Mesothelial cell of epicardium (in vitro differentiated cells): ENCODE measurements around the gene LMAN2. TPM values are rescaled to one million over a fixed set of nuclear protein-coding genes. Genes with fewer than 3 reads are reported as not detected.
"Not testable (repeated sequence)": the region's sequence is repeated elsewhere in the genome, so short reads cannot be mapped to it uniquely, and the experiment has no call there.

Experiments
- DNase-seq, 2 experiments: peaks; one replicate each; pipeline ENCODE4 v3.0.0; 2021; ENCODE audit warnings: low spot score in 2 of 2; ENCODE audit not compliant: unreplicated experiment in 2 of 2
- H3K27ac Mint-ChIP-seq: 2 replicates; pipeline ENCODE4 v1.8.0; 2021; ENCODE audit warnings: mixed read lengths
- H3K27me3 Mint-ChIP-seq: 2 replicates; pipeline ENCODE4 v1.8.0; 2021; ENCODE audit warnings: low read depth, mixed read lengths
- H3K36me3 Mint-ChIP-seq: 2 replicates; pipeline ENCODE4 v1.8.0; 2021; ENCODE audit warnings: mixed read lengths
- H3K4me1 Mint-ChIP-seq: 2 replicates; pipeline ENCODE4 v1.8.0; 2021; ENCODE audit warnings: mixed read lengths
- H3K4me3 Mint-ChIP-seq: 2 replicates; pipeline ENCODE4 v1.8.0; 2021; ENCODE audit warnings: mild to moderate bottlenecking, moderate library complexity, mixed read lengths
- H3K9me3 Mint-ChIP-seq: 2 replicates; pipeline ENCODE4 v1.8.0; 2021; ENCODE audit warnings: mixed read lengths
- CTCF ChIP-seq: fragments of 200-600 bp; sonication (generic); IDR thresholded peaks from one replicate; pipeline ENCODE4 v1.5.0; 2021; ENCODE audit warnings: antibody characterized with exemption; ENCODE audit not compliant: unreplicated experiment
- total RNA-seq: library from RNA; stranded (reverse); gene quantifications from 3 replicates; pipeline ENCODE4 v1.2.1, GENCODE V29; 2021

The LMAN2 gene
- total RNA-seq, 1 donor from 2014 or later: 85.4 TPM

GRCh38 chr5:177377851-177378776 lies 26.6 kb upstream of the LMAN2 start:
- H3K27me3 Mint-ChIP-seq: no peaks in the 10 kb centered on the region
- no peaks in the 10 kb centered on the region for H3K9me3 Mint-ChIP-seq
- H3K4me3 Mint-ChIP-seq: no peak overlapping the region
- H3K4me1 Mint-ChIP-seq: peaks cover 4% of the 10 kb centered on the region
- H3K27ac Mint-ChIP-seq: no peak overlapping the region
- no peaks in the 10 kb centered on the region for H3K36me3 Mint-ChIP-seq
- DNase-seq: no peak
- no peak for TF ChIP-seq CTCF

GRCh38 chr5:177376107-177376506 lies 24.6 kb upstream of the LMAN2 start:
- Mint-ChIP-seq H3K36me3 (no peaks in the 10 kb centered on the region), H3K9me3 (no peaks in the 10 kb centered on the region), H3K27ac (no peak overlapping the region), H3K27me3 (no peaks in the 10 kb centered on the region), H3K4me1 (peaks cover 9% of the 10 kb centered on the region), H3K4me3 (no peak overlapping the region)
- no peak for DNase-seq
- no peak for TF ChIP-seq CTCF

DNA sequence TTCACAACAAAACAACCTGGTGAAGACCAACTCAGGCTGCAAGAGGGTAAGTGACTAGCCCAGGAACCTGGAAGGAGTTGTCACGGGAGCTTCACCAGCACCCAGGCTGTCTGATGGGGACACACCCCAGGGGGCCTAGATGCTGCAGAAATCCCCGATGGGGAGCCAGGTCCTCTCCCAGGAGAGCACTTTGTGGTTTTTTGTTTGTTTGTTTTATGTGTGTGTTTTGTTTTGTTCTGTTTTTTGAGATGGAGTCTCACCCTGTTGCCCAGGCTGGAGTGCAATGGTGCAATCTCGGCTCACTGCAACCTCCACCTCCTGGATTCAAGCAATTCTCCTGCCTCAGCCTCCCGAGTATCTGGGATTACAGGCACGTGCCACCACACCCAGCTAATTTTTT lies 24.0 kb upstream of the LMAN2 start:
- H3K27me3 Mint-ChIP-seq, H3K27ac Mint-ChIP-seq, H3K36me3 Mint-ChIP-seq, H3K4me3 Mint-ChIP-seq, H3K9me3 Mint-ChIP-seq, DNase-seq, H3K4me1 Mint-ChIP-seq: not testable (repeated sequence)

DNA sequence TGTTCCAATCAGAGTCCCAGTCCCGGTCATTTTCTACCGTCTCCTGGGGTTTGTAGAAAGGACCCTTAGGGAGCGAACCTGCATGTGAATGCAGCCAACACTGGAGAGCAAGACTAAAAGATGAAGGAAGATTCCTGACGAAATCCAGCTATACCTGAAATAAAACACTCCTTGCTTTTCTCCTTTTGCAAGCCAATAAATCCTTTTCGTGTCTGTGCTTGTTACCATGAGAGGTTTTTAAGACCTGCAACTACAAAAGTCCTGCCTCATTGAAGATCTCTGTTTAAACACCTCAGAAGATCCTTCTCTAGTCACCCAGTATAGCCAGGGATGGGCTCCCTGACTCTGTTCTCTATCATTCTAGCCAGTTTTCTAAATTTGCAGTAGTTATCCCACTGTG lies 22.7 kb upstream of the LMAN2 start:
- no peaks in the 10 kb centered on the region for H3K36me3 Mint-ChIP-seq
- H3K9me3 Mint-ChIP-seq: no peaks in the 10 kb centered on the region
- H3K4me1 Mint-ChIP-seq: peaks cover 10% of the 10 kb centered on the region
- no peak overlapping the region for H3K27ac Mint-ChIP-seq
- TF ChIP-seq CTCF: no peak
- H3K4me3 Mint-ChIP-seq: no peak overlapping the region
- H3K27me3 Mint-ChIP-seq: no peaks in the 10 kb centered on the region
- DNase-seq: no peak

GRCh38 chr5:177373806-177374205 lies 22.3 kb upstream of the LMAN2 start:
- no peak overlapping the region for H3K27ac Mint-ChIP-seq
- H3K9me3 Mint-ChIP-seq: no peaks in the 10 kb centered on the region
- no peaks in the 10 kb centered on the region for H3K36me3 Mint-ChIP-seq
- H3K4me1 Mint-ChIP-seq: peaks cover 10% of the 10 kb centered on the region
- DNase-seq: no peak
- H3K27me3 Mint-ChIP-seq: no peaks in the 10 kb centered on the region
- no peak for TF ChIP-seq CTCF
- no peak overlapping the region for H3K4me3 Mint-ChIP-seq

DNA sequence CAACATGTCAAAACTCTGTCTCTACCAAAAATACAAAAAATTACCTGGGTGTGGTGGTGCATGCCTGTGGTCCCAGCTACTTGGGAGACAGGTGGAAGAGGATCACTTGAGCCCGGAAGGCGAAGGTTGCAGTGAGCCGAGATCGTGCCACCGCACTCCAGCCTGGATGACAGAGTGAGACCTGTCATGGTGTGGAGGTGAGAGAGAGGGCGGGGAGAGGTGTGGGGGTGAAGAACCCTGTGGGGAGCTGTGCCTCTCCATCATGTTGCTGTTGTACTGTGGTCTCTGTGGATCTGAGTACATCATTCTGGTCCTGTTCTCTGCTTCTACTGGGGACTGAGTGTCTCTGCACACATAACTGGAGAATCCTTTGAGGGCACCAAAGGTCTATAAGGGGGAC lies 21.4 kb upstream of the LMAN2 start:
- no peak overlapping the region for H3K27ac Mint-ChIP-seq
- DNase-seq: no peak
- H3K27me3 Mint-ChIP-seq: no peaks in the 10 kb centered on the region
- no peaks in the 10 kb centered on the region for H3K9me3 Mint-ChIP-seq
- TF ChIP-seq CTCF: no peak
- H3K4me3 Mint-ChIP-seq: no peak overlapping the region
- peaks cover 12% of the 10 kb centered on the region for H3K4me1 Mint-ChIP-seq
- H3K36me3 Mint-ChIP-seq: no peaks in the 10 kb centered on the region
